IPS-18a (cell line): Measurements from ENCODE around the gene PLS3.

Experiments
- H3K27ac ChIP-seq: one replicate; pipeline ENCODE4 v1.5.1; 2013; ENCODE audit warnings: low read length
- H3K27me3 ChIP-seq: one replicate; pipeline ENCODE4 v1.6.1; 2013; ENCODE audit warnings: mild to moderate bottlenecking, low read length; ENCODE audit not compliant: control insufficient read depth, insufficient read depth
- H3K36me3 ChIP-seq: one replicate; pipeline ENCODE4 v1.6.1; 2013; ENCODE audit warnings: low read depth, low read length; ENCODE audit not compliant: control insufficient read depth
- H3K4me1 ChIP-seq: one replicate; pipeline ENCODE4 v1.6.1; 2013; ENCODE audit warnings: low read depth, low read length; ENCODE audit not compliant: control insufficient read depth
- H3K4me3 ChIP-seq: one replicate; pipeline ENCODE4 v1.5.1; 2013; ENCODE audit warnings: low read length
- H3K9ac ChIP-seq: one replicate; pipeline ENCODE4 v1.6.1; 2013; ENCODE audit warnings: mild to moderate bottlenecking, low read length, moderate library complexity
- H3K9me3 ChIP-seq: one replicate; pipeline ENCODE4 v1.6.1; 2013; ENCODE audit warnings: low read depth, low read length; ENCODE audit not compliant: control insufficient read depth

PLS3 gene

GRCh38 chrX:115591856-115592842, 31.2 kb downstream of the PLS3 start:
- H3K4me3 ChIP-seq: no peak overlapping the region
- no peaks in the 10 kb centered on the region for H3K36me3 ChIP-seq
- H3K9me3 ChIP-seq: no peaks in the 10 kb centered on the region
- H3K4me1 ChIP-seq: peaks cover 39% of the 10 kb centered on the region
- H3K27me3 ChIP-seq: no peaks in the 10 kb centered on the region
- H3K9ac ChIP-seq: no peak overlapping the region
- no peak overlapping the region for H3K27ac ChIP-seq

- Histone ChIP-seq H3K9ac (peak overlapping the region; percentile 38), H3K9me3 (no peaks in the 10 kb centered on the region), H3K36me3 (no peaks in the 10 kb centered on the region), H3K27ac (peak overlapping the region; percentile 30), H3K4me3 (no peak overlapping the region), H3K27me3 (no peaks in the 10 kb centered on the region), H3K4me1 (peaks cover 39% of the 10 kb centered on the region)
Observed at GRCh38 chrX:115592997-115593734, 32.2 kb downstream of the PLS3 start.

- Histone ChIP-seq H3K4me3 (no peak overlapping the region), H3K9me3 (no peaks in the 10 kb centered on the region), H3K27me3 (no peaks in the 10 kb centered on the region), H3K36me3 (no peaks in the 10 kb centered on the region), H3K4me1 (peaks cover 39% of the 10 kb centered on the region), H3K9ac (no peak overlapping the region), H3K27ac (no peak overlapping the region)
Observed at GRCh38 chrX:115595049-115595448, 34.1 kb downstream of the PLS3 start.

- H3K4me3 ChIP-seq: no peak overlapping the region
- H3K9ac ChIP-seq: no peak overlapping the region
- peaks cover 27% of the 10 kb centered on the region for H3K4me1 ChIP-seq
- no peaks in the 10 kb centered on the region for H3K27me3 ChIP-seq
- H3K36me3 ChIP-seq: no peaks in the 10 kb centered on the region
- no peak overlapping the region for H3K27ac ChIP-seq
- H3K9me3 ChIP-seq: no peaks in the 10 kb centered on the region
Observed at GRCh38 chrX:115598556-115598955, 37.6 kb downstream of the PLS3 start.

GRCh38 chrX:115602308-115602707, 41.3 kb downstream of the PLS3 start:
- no peaks in the 10 kb centered on the region for H3K36me3 ChIP-seq
- no peak overlapping the region for H3K9ac ChIP-seq
- H3K4me3 ChIP-seq: no peak overlapping the region
- H3K27me3 ChIP-seq: no peaks in the 10 kb centered on the region
- H3K9me3 ChIP-seq: no peaks in the 10 kb centered on the region
- H3K27ac ChIP-seq: no peak overlapping the region
- peaks cover 9% of the 10 kb centered on the region for H3K4me1 ChIP-seq

- Histone ChIP-seq H3K36me3 (no peaks in the 10 kb centered on the region), H3K27ac (no peak overlapping the region), H3K27me3 (no peaks in the 10 kb centered on the region), H3K4me1 (peaks cover 9% of the 10 kb centered on the region), H3K4me3 (no peak overlapping the region), H3K9ac (no peak overlapping the region), H3K9me3 (no peaks in the 10 kb centered on the region)
Observed at GRCh38 chrX:115602729-115603389, 41.9 kb downstream of the PLS3 start.

- no peaks in the 10 kb centered on the region for H3K27me3 ChIP-seq
- no peak overlapping the region for H3K27ac ChIP-seq
Observed at GRCh38 chrX:115603534-115604074, 42.6 kb downstream of the PLS3 start.

GRCh38 chrX:115606861-115607260, 45.9 kb downstream of the PLS3 start:
- Histone ChIP-seq H3K27me3 (no peaks in the 10 kb centered on the region), H3K9me3 (no peaks in the 10 kb centered on the region), H3K27ac (no peak overlapping the region), H3K4me3 (no peak overlapping the region), H3K4me1 (peaks cover 6% of the 10 kb centered on the region), H3K9ac (no peak overlapping the region), H3K36me3 (peaks cover 12% of the 10 kb centered on the region)

More at GRCh38 chrX:115603534-115604074, 42.6 kb downstream of the PLS3 start:
- no peak overlapping the region for H3K4me3 ChIP-seq
- H3K9ac ChIP-seq: no peak overlapping the region
- H3K4me1 ChIP-seq: peaks cover 9% of the 10 kb centered on the region
- H3K9me3 ChIP-seq: no peaks in the 10 kb centered on the region
- no peaks in the 10 kb centered on the region for H3K36me3 ChIP-seq

- Histone ChIP-seq H3K27me3 (no peaks in the 10 kb centered on the region), H3K9me3 (no peaks in the 10 kb centered on the region), H3K4me1 (peaks cover 5% of the 10 kb centered on the region), H3K4me3 (no peak overlapping the region), H3K9ac (no peak overlapping the region), H3K36me3 (peaks cover 19% of the 10 kb centered on the region), H3K27ac (no peak overlapping the region)
Observed at GRCh38 chrX:115609621-115610020, 48.6 kb downstream of the PLS3 start.

- Histone ChIP-seq H3K9ac (no peak overlapping the region), H3K9me3 (no peaks in the 10 kb centered on the region), H3K27me3 (no peaks in the 10 kb centered on the region), H3K36me3 (peaks cover 7% of the 10 kb centered on the region), H3K4me3 (no peak overlapping the region), H3K4me1 (peaks cover 34% of the 10 kb centered on the region), H3K27ac (no peak overlapping the region)
Observed at GRCh38 chrX:115616943-115617563, 56.1 kb downstream of the PLS3 start.

- Histone ChIP-seq H3K36me3 (no peaks in the 10 kb centered on the region), H3K27ac (no peak overlapping the region), H3K4me1 (peaks cover 14% of the 10 kb centered on the region), H3K9me3 (no peaks in the 10 kb centered on the region), H3K9ac (no peak overlapping the region), H3K4me3 (no peak overlapping the region), H3K27me3 (no peaks in the 10 kb centered on the region)
Observed at GRCh38 chrX:115622534-115622933, 61.6 kb downstream of the PLS3 start.
